ENCODE measurements around the gene SSH2.
"Not testable (repeated sequence)": the region's sequence is repeated elsewhere in the genome, so short reads cannot be mapped to it uniquely, and the experiment has no call there.

The SSH2 gene

DNA sequence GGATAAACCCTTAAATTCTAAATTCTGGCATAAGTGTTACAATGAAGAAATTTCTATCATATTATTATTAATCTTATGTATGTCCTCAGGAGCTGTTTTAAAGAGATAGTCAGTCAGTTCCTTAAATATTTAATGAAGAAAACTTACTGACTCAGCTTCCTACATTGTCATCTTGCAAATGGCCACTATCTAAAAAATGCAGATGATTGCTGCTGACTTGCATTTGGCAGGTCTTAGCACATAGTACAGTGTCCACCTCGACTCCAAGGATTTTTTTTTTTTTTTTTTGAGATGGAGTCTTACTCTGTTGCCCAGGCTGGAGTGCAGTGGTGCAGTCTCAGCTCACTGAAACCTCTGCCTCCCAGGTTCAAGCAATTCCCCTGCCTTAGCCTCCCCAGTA lies 252.2 kb downstream of the SSH2 start:
- Histone ChIP-seq H3K9me3 (replicated peaks; ENCODE audit: insufficient read depth, low read length) (no peaks in the 10 kb centered on the region), H3K4me3 (ENCODE audit: low read length) (no peak overlapping the region), H3K9ac (ENCODE audit: low read length) (no peak overlapping the region), H2AFZ (ENCODE audit: low read length) (no peak overlapping the region), H3K4me1 (ENCODE audit: low read length) (peaks cover 26% of the 10 kb centered on the region), H4K20me1 (ENCODE audit: insufficient read depth, low read length) (no peaks in the 10 kb centered on the region), H3K4me2 (ENCODE audit: low read depth, low read length) (no peak overlapping the region), H3K27ac (ENCODE audit: low read length) (no peak overlapping the region), H3K9me2 (replicated peaks; ENCODE audit: insufficient read depth, low read length) (no peaks in the 10 kb centered on the region), H3K79me2 (ENCODE audit: low read length) (no peaks in the 10 kb centered on the region), H3K36me3 (replicated peaks; ENCODE audit: insufficient read depth, low read length) (no peaks in the 10 kb centered on the region), H3K27me3 (replicated peaks; ENCODE audit: insufficient read depth, low read length) (no peaks in the 10 kb centered on the region), H3F3A (ENCODE audit: insufficient read depth, low read length) (peaks cover 23% of the 10 kb centered on the region)
- TF ChIP-seq EZH2phosphoT487 (IDR thresholded peaks at IDR 0.05; ENCODE audit: low read length): no peak
- TF ChIP-seq, protein P1, sequence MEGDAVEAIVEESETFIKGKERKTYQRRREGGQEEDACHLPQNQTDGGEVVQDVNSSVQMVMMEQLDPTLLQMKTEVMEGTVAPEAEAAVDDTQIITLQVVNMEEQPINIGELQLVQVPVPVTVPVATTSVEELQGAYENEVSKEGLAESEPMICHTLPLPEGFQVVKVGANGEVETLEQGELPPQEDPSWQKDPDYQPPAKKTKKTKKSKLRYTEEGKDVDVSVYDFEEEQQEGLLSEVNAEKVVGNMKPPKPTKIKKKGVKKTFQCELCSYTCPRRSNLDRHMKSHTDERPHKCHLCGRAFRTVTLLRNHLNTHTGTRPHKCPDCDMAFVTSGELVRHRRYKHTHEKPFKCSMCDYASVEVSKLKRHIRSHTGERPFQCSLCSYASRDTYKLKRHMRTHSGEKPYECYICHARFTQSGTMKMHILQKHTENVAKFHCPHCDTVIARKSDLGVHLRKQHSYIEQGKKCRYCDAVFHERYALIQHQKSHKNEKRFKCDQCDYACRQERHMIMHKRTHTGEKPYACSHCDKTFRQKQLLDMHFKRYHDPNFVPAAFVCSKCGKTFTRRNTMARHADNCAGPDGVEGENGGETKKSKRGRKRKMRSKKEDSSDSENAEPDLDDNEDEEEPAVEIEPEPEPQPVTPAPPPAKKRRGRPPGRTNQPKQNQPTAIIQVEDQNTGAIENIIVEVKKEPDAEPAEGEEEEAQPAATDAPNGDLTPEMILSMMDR (IDR thresholded peaks at IDR 0.05; ENCODE audit: low read length): no peak
- no peak for TF ChIP-seq EZH2 (optimal IDR thresholded peaks at IDR 0.05; ENCODE audit: low read depth, low read length)
- no peak for DNase-seq

DNA sequence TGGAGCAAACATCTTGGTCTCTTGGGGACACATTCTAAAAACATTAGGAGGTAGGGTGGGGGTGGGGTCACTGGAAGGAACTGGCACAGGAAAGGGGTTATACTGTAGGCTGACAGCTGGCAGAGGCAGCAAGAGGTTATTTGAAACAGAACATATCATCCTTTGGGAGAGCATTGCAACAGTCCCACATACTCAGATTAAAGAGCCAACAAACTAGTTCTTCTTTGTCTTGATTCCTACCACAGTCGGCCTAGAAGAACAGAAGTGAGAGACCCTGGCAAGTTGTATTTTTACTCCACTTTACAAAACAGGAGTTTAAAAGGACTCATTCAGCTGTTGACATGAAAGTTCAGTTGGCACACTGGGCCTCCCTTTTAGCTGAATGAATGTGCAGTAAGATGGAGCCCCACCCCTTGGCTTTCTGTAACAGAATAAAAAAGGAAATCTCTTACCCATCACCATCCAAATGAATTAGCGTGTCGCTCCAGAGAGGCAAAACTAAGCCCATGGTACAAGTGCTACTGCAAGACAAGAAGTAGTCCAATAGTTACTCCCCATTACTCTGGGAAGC lies 252.7 kb downstream of the SSH2 start:
- H4K20me1 ChIP-seq (ENCODE audit: insufficient read depth, low read length): no peaks in the 10 kb centered on the region
- H3K4me3 ChIP-seq (ENCODE audit: low read length): no peak overlapping the region
- H3K79me2 ChIP-seq (ENCODE audit: low read length): no peaks in the 10 kb centered on the region
- no peak overlapping the region for H3K9ac ChIP-seq (ENCODE audit: low read length)
- H3K27ac ChIP-seq (ENCODE audit: low read length): no peak overlapping the region
- no peak for TF ChIP-seq EZH2 (optimal IDR thresholded peaks at IDR 0.05; ENCODE audit: low read depth, low read length)
- TF ChIP-seq, protein P1 (IDR thresholded peaks at IDR 0.05; ENCODE audit: low read length): no peak
- TF ChIP-seq EZH2phosphoT487 (IDR thresholded peaks at IDR 0.05; ENCODE audit: low read length): no peak
- peaks cover 23% of the 10 kb centered on the region for H3F3A ChIP-seq (ENCODE audit: insufficient read depth, low read length)
- DNase-seq: no peak
- H3K36me3 ChIP-seq (replicated peaks; ENCODE audit: insufficient read depth, low read length): no peaks in the 10 kb centered on the region
- no peak overlapping the region for H3K4me2 ChIP-seq (ENCODE audit: low read depth, low read length)
- no peak overlapping the region for H2AFZ ChIP-seq (ENCODE audit: low read length)
- no peaks in the 10 kb centered on the region for H3K9me3 ChIP-seq (replicated peaks; ENCODE audit: insufficient read depth, low read length)
- no peaks in the 10 kb centered on the region for H3K27me3 ChIP-seq (replicated peaks; ENCODE audit: insufficient read depth, low read length)
- H3K9me2 ChIP-seq (replicated peaks; ENCODE audit: insufficient read depth, low read length): no peaks in the 10 kb centered on the region
- H3K4me1 ChIP-seq (ENCODE audit: low read length): peaks cover 26% of the 10 kb centered on the region

DNA sequence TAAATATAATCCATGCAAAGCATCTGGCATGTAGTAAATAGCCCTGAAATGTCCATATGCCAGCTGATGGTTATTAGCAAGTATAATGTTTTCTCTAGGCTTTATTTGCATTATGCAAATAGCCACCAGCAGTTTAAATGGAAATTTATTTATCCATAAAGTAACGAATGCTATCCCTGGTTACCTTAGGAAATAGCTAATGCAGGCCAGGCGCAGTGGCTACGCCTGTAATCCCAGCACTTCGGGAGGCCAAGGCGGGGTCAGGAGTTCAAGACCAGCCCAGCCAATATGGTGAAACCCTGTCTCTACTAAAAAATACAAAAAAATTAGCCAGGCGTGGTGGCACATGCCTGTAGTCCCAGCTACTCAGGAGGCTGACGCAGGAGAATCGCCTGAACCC lies 254.1 kb downstream of the SSH2 start:
- H3K9ac ChIP-seq (ENCODE audit: low read length); DNase-seq: not testable (repeated sequence)

DNA sequence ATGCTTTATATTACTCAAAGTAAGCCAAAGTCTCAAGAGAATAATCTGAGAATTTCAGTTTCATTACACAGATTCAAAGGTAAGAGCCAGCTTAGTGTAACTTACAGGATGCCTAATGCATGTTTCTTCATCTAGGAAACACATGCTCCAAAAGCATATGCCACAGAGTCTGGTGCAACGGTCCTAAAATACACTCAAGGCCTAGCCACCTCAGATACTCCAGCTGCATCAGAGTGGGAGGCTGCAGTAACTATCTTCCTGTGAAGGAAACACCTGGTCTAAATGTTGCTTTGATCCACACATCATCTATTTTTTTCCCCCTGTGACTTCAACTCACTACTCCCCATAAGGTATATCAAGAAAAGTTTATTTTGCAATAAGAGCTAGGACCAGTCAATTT lies 255.7 kb downstream of the SSH2 start:
- Histone ChIP-seq H3K79me2 (ENCODE audit: low read length) (no peaks in the 10 kb centered on the region), H3K27ac (ENCODE audit: low read length) (peak overlapping the region; percentile 75), H3K4me2 (ENCODE audit: low read depth, low read length) (peak overlapping the region; percentile 35), H3K9ac (ENCODE audit: low read length) (peak overlapping the region; percentile 1; the same call in 1 of the 2 replicates), H3K36me3 (replicated peaks; ENCODE audit: insufficient read depth, low read length) (no peaks in the 10 kb centered on the region), H4K20me1 (ENCODE audit: insufficient read depth, low read length) (no peaks in the 10 kb centered on the region), H3K27me3 (replicated peaks; ENCODE audit: insufficient read depth, low read length) (no peaks in the 10 kb centered on the region), H3K4me1 (ENCODE audit: low read length) (peaks cover 26% of the 10 kb centered on the region), H2AFZ (ENCODE audit: low read length) (no peak overlapping the region), H3K4me3 (ENCODE audit: low read length) (no peak overlapping the region), H3K9me2 (replicated peaks; ENCODE audit: insufficient read depth, low read length) (no peaks in the 10 kb centered on the region), H3F3A (ENCODE audit: insufficient read depth, low read length) (peaks cover 23% of the 10 kb centered on the region), H3K9me3 (replicated peaks; ENCODE audit: insufficient read depth, low read length) (no peaks in the 10 kb centered on the region)
- DNase-seq: peak; percentile 89
- TF ChIP-seq, protein P1 (IDR thresholded peaks at IDR 0.05; ENCODE audit: low read length): no peak
- TF ChIP-seq EZH2phosphoT487 (IDR thresholded peaks at IDR 0.05; ENCODE audit: low read length) (no peak), EZH2 (optimal IDR thresholded peaks at IDR 0.05; ENCODE audit: low read depth, low read length) (no peak)

More for the DNA sequence above, 254.1 kb downstream of the SSH2 start:
- Histone ChIP-seq H3K4me1 (ENCODE audit: low read length) (peaks cover 26% of the 10 kb centered on the region), H3F3A (ENCODE audit: insufficient read depth, low read length) (peaks cover 23% of the 10 kb centered on the region)
- H3K4me2 ChIP-seq (ENCODE audit: low read depth, low read length); H4K20me1 ChIP-seq (ENCODE audit: insufficient read depth, low read length); H3K27ac ChIP-seq (ENCODE audit: low read length); H3K4me3 ChIP-seq (ENCODE audit: low read length); H3K79me2 ChIP-seq (ENCODE audit: low read length); H3K27me3 ChIP-seq (replicated peaks; ENCODE audit: insufficient read depth, low read length); H3K9me3 ChIP-seq (replicated peaks; ENCODE audit: insufficient read depth, low read length); H3K9me2 ChIP-seq (replicated peaks; ENCODE audit: insufficient read depth, low read length); H3K36me3 ChIP-seq (replicated peaks; ENCODE audit: insufficient read depth, low read length); H2AFZ ChIP-seq (ENCODE audit: low read length): not testable (repeated sequence)
